GM12875 (cell line): ENCODE data around the gene CDC34.

Source experiments
- H3K4me3 ChIP-seq: one replicate; pipeline ENCODE4 v1.5.1; 2011; ENCODE audit warnings: low read depth, low read length, control low read depth
- TF ChIP-seq, protein P1 (sequence below): IDR thresholded peaks from 2 replicates; pipeline ENCODE4 v1.5.1; 2011; ENCODE audit warnings: low read depth, mild to moderate bottlenecking, control low read depth, inconsistent platforms, low read length, moderate library complexity, borderline replicate concordance; ENCODE audit not compliant: insufficient read depth

CDC34 gene

DNA sequence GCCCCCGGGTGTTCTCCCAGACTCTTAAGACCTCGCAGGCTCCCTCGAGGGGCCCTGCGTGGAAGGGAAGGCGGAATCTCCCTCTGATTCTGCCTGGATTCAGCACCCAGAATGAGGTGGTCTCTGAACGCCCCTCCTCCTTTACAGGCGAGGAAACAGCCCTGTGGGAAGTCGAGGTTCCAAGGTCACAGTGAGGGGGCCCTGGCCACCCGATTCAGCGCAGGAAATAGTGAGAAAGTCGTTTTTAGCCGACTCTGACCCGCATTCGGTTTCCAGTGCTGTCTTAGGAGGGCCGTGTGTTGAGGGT lies 41.9 kb downstream of the CDC34 start:
- peak overlapping the region; percentile 98 for H3K4me3 ChIP-seq
- TF ChIP-seq, protein P1, sequence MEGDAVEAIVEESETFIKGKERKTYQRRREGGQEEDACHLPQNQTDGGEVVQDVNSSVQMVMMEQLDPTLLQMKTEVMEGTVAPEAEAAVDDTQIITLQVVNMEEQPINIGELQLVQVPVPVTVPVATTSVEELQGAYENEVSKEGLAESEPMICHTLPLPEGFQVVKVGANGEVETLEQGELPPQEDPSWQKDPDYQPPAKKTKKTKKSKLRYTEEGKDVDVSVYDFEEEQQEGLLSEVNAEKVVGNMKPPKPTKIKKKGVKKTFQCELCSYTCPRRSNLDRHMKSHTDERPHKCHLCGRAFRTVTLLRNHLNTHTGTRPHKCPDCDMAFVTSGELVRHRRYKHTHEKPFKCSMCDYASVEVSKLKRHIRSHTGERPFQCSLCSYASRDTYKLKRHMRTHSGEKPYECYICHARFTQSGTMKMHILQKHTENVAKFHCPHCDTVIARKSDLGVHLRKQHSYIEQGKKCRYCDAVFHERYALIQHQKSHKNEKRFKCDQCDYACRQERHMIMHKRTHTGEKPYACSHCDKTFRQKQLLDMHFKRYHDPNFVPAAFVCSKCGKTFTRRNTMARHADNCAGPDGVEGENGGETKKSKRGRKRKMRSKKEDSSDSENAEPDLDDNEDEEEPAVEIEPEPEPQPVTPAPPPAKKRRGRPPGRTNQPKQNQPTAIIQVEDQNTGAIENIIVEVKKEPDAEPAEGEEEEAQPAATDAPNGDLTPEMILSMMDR, result no peak

GRCh38 chr19:574658-575526 lies 43.3 kb downstream of the CDC34 start:
- H3K4me3 ChIP-seq, result peak overlapping the region; percentile 8
- TF ChIP-seq, protein P1, result no peak

DNA sequence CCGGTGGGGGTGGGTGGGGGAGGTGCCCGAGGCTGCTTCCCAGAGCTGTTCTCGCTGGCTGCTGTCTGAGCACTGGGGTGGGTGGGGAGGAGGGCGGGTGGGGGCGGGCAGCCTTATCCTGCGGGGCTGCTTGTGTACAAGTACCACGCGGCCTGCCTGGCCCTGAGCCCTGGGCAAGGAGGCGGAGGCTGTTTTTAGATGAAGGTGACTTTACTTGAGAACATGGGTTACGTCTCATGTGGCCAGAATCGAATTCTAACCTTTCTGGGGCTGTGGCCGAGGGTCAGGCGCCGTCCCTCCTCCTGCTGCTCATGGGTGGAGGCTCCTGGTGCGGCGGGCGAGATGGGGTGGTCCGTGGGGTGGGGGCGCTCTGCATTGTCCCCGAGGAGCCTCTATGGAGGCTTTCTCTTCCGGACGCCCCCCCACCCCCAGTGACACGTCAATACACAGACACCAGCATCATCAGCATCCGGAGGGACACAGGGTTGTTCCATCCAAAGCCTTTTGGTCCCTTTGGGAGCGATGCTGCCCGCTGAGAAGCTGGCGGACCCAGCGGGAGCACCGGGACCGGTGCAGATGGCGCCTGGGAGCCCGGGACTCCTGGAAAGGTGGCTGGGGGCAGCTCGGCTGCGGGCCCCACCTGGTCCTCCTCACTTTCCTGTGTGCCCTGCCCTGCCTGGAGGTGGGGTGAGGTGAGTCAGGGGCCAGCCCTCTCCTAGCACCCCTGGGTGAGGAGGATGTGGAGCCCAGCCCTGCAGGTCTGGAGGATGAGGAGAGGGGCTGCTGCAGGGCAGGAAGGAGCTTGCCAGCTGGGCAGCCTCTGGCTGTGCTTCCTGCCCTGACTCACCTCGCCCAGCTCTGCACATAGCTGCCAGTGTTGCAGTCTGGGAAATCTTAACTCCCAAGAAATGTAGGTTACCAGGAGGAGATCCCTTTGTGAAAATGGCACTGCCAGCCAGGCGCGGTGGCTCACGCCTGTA lies 44.3 kb downstream of the CDC34 start:
- TF ChIP-seq, protein P1, result no peak
- no peak overlapping the region for H3K4me3 ChIP-seq

DNA sequence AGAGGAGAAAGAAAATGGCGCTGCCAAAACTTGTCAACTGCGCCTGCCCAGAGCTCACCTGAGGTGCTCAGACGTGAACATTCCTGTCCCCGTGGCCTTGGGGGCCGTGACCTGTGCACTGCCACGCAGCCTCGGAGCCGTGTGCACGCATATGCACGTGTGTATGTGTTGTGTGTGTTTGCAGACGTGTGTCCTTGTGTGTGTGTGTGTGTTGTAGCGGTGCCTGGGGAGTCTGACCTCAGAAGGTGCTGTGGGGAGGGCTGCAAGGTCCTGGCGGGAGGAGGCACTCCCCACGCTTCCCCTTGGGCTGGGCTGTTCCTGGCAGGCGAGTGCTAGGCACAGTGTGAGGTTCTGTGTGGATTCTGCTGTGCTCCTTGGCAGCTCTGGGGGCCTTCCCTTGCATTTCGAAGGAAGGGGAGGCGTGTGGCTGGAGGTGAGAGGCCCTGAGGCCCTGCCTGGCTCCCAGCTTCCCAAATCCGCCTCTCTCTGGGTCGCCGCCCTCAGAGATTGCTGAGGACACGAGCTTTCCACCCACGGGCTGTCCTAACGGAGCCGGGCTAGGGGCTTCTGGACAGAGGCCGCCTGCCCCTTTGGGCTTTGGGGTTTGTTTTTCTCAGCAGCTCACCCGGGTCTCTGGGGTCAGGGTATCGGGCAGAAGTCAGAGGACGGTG lies 45.3 kb downstream of the CDC34 start:
- TF ChIP-seq, protein P1, result no peak
- H3K4me3 ChIP-seq, result no peak overlapping the region

- TF ChIP-seq, protein P1, result no peak
Measured at GRCh38 chr19:577439-578392, 46.2 kb downstream of the CDC34 start.

More at GRCh38 chr19:577439-578392, 46.2 kb downstream of the CDC34 start:
- no peak overlapping the region for H3K4me3 ChIP-seq
